ENCODE data around the gene CUEDC1.

GRCh38 chr17:57966875-57967274 is 11.7 kb upstream of the CUEDC1 start:
- TF ChIP-seq CTCF (IDR thresholded peaks at IDR 0.05) (no peak), POLR2AphosphoS5 (IDR thresholded peaks at IDR 0.05) (no peak), POLR2A (IDR thresholded peaks at IDR 0.05) (no peak)

Measured in prostate gland (tissue), 2 donors.